HepG2 (cell line): Measurements from ENCODE around the gene SERINC5. TPM values are rescaled to one million over a fixed set of nuclear protein-coding genes. Genes with fewer than 3 reads are reported as not detected.

Experiments used
- ATAC-seq: fragments of 200-7000 bp; cut with Tn5 transposase; 3 replicates; pipeline ENCODE4 v1.9.1; 2020; ENCODE audit warnings: mild to moderate bottlenecking, moderate library complexity
- BruUV-seq: library from RNA; stranded (reverse); fragments of 400-500 nt; replicated peaks from 2 replicates; lab custom pipeline; 2021; lab: Mats Ljungman, UMichigan
- CTCF ChIA-PET: fragments of 300-600 bp; formaldehyde crosslinking; extraction: SDS; loops from one replicate; lab custom pipeline; 2021; ENCODE audit warnings: low total read pairs, inconsistent platforms, low intra/inter-chr PET ratio; lab: Yijun Ruan, JAX
- POLR2A ChIA-PET: fragments of 350-600 bp; sonication (Branson Sonifier 250); formaldehyde crosslinking; loops from one replicate; lab custom pipeline; 2020; ENCODE audit warnings: antibody characterized with exemption, inconsistent platforms; lab: Yijun Ruan, JAX
- DNase-seq: peaks from one replicate; pipeline ENCODE4 v3.0.0-alpha.2; 2015; ENCODE audit warnings: low spot score
- FAIRE-seq: peaks from 3 replicates; lab custom pipeline; 2011; peaks lifted over from hg19 to GRCh38; lab: Jason Lieb, UNC
- H2AFZ ChIP-seq: one replicate; pipeline ENCODE4 v1.6.1; 2011; ENCODE audit warnings: low read length, inconsistent platforms
- H3K27ac ChIP-seq: fragments of 300-600 bp; 3 replicates; pipeline ENCODE4 v1.8.0; 2011; ENCODE audit warnings: mixed run types, mild to moderate bottlenecking, mixed read lengths, low read length, inconsistent platforms; ENCODE audit not compliant: insufficient read depth; ENCODE audit errors: extremely low read length
- H3K27me3 ChIP-seq, 2 experiments: fragments of 200-600 bp in 1 of 2; 2 replicates in 1 of 2; 3 replicates in 1 of 2; pipeline versions ENCODE4 v1.6.0 to v1.8.0; 2011; ENCODE audit warnings: low read length in 2 of 2, mild to moderate bottlenecking in 2 of 2, moderate library complexity in 2 of 2, inconsistent platforms in 1 of 2; ENCODE audit not compliant: insufficient read depth in 2 of 2, control insufficient read depth in 1 of 2
- H3K36me3 ChIP-seq, 2 experiments: fragments of 200-600 bp in 1 of 2; replicated peaks in 1 of 2; 2 replicates in 1 of 2; 3 replicates in 1 of 2; pipeline versions ENCODE4 v1.5.1 to v1.8.0; 2011; ENCODE audit warnings: low read length in 2 of 2, inconsistent platforms in 1 of 2; ENCODE audit not compliant: insufficient read depth in 2 of 2, control insufficient read depth in 1 of 2
- H3K4me1 ChIP-seq: 2 replicates; pipeline ENCODE4 v1.5.1; 2012; ENCODE audit warnings: low read length, inconsistent platforms; ENCODE audit not compliant: insufficient read depth
- H3K4me2 ChIP-seq: 2 replicates; pipeline ENCODE4 v1.6.0; 2011; ENCODE audit warnings: low read depth, low read length, inconsistent platforms
- H3K4me3 ChIP-seq, 3 experiments: fragments of 200-600 bp in 1 of 3; sonication (generic), shearing (Covaris generic) in 1 of 3; replicated peaks in 1 of 3; 2 replicates each; pipeline ENCODE4 v1.5.1; 2011 to 2016; ENCODE audit warnings: low read length in 3 of 3, inconsistent platforms in 2 of 3, low read depth in 2 of 3, mild to moderate bottlenecking in 2 of 3, control low read depth in 1 of 3, mixed read lengths in 1 of 3; ENCODE audit not compliant: insufficient read depth in 1 of 3
- H3K79me2 ChIP-seq: one replicate; pipeline ENCODE4 v1.6.1; 2011; ENCODE audit warnings: low read length, inconsistent platforms; ENCODE audit not compliant: insufficient read depth
- H3K9ac ChIP-seq: 2 replicates; pipeline ENCODE4 v1.6.0; 2011; ENCODE audit warnings: mild to moderate bottlenecking, low read depth, low read length, inconsistent platforms; ENCODE audit not compliant: insufficient read depth
- H3K9me3 ChIP-seq: 2 replicates; pipeline ENCODE4 v1.5.1; 2012; ENCODE audit warnings: mild to moderate bottlenecking, low read length
- H4K20me1 ChIP-seq: 2 replicates; pipeline ENCODE4 v1.6.0; 2011; ENCODE audit warnings: inconsistent platforms, mild to moderate bottlenecking, low read length, moderate library complexity; ENCODE audit not compliant: insufficient read depth
- HES4 ChIP-seq: sonication (generic); formaldehyde crosslinking; IDR thresholded peaks from 2 replicates; pipeline ENCODE4 v1.9.0; 2021; ENCODE audit warnings: mild to moderate bottlenecking, missing genetic modification reagents, borderline replicate concordance
- PCBP2 ChIP-seq: fragments of 200-400 bp; formaldehyde crosslinking; optimal IDR thresholded peaks from 2 replicates; pipeline ENCODE3; 2018; ENCODE audit warnings: low read length, low read depth; ENCODE audit not compliant: poor library complexity, severe bottlenecking
- PTBP1 ChIP-seq: fragments of 200-400 bp; formaldehyde crosslinking; IDR thresholded peaks from 2 replicates; pipeline ENCODE4 v1.6.1; 2018; ENCODE audit warnings: low read length, low read depth; ENCODE audit not compliant: poor library complexity, severe bottlenecking
- TCF7 ChIP-seq: sonication (generic); IDR thresholded peaks from 2 replicates; pipeline ENCODE4 v1.6.1; 2016; ENCODE audit warnings: antibody characterized with exemption, low read depth
- THAP9 ChIP-seq: sonication (generic); formaldehyde crosslinking; IDR thresholded peaks from 2 replicates; pipeline ENCODE4; 2020; ENCODE audit warnings: missing genetic modification reagents, mild to moderate bottlenecking, borderline replicate concordance
- ZBTB34 ChIP-seq: sonication (generic); formaldehyde crosslinking; IDR thresholded peaks from 2 replicates; pipeline ENCODE4 v1.8.0; 2022; ENCODE audit warnings: mild to moderate bottlenecking, missing genetic modification reagents
- ZNF12 ChIP-seq: sonication (generic); formaldehyde crosslinking; IDR thresholded peaks from 2 replicates; pipeline ENCODE4 v1.5.0; 2020; ENCODE audit warnings: missing genetic modification reagents
- ZNF512 ChIP-seq: sonication (generic); formaldehyde crosslinking; IDR thresholded peaks from 2 replicates; pipeline ENCODE4 v1.4.0; 2020; ENCODE audit warnings: mild to moderate bottlenecking, missing genetic modification reagents
- WGBS: methylation state at CpG from one replicate; pipeline ENCODE4 v1.1.6; 2017; ENCODE audit warnings: low lambda C conversion rate; 5-methylcytosine and 5-hydroxymethylcytosine counted together
- in situ Hi-C: cut with HindIII; loops from 2 replicates; pipeline ENCODE4 v1.10.0; 2017; ENCODE audit warnings: low pct_unique_long_range_greater_than_20kb; ENCODE audit not compliant: extremely low pct_ligation_motif_present
- intact Hi-C: fragments of 100-400 bp; cut with micrococcal nuclease; formaldehyde crosslinking; loops from one replicate; pipeline ENCODE4 v1.10.0; 2022; ENCODE audit not compliant: unreplicated experiment
- polyA plus RNA-seq, 8 experiments: library from polyadenylated mRNA; depleted of rRNA in 3 of 8; stranded (reverse) in 7 of 8; unstranded in 1 of 8; fragments of >200 nt; fragmentation: Illumina TruSeq in 4 of 8; extraction: Trizol in 4 of 8; gene quantifications; 2 replicates each; pipeline versions ENCODE4 v1.2.1 to v1.2.3, GENCODE V29; 2011 to 2016; ENCODE audit warnings: low read depth in 4 of 8, missing spikeins in 1 of 8, mixed read lengths in 1 of 8; ENCODE audit not compliant: insufficient read depth in 1 of 8
- total RNA-seq, 5 experiments: library from RNA; depleted of rRNA; stranded (reverse); fragments of >200 nt; fragmentation: Illumina TruSeq; extraction: Trizol; gene quantifications; 2 replicates each; pipeline ENCODE4 v1.2.3, GENCODE V29; 2016; ENCODE audit warnings: low read depth in 1 of 5

The SERINC5 gene
- total and polyA plus RNA-seq, 2 of the 13 experiments (the other 11 are each of a cell fraction or from before 2014, with no cell fraction given), result 17.3 to 22.8 TPM

- POLR2A ChIA-PET, result no interaction called here
- FAIRE-seq (no peak), DNase-seq (no peak), ATAC-seq (no peak)
- Histone ChIP-seq H3K9ac (no peak overlapping the region), H2AFZ (no peak overlapping the region), H3K4me2 (no peak overlapping the region), H3K27me3 (no peaks in the 10 kb centered on the region), H3K27ac (no peak overlapping the region), H3K79me2 (no peaks in the 10 kb centered on the region), H4K20me1 (no peaks in the 10 kb centered on the region), H3K36me3 (no peaks in the 10 kb centered on the region), H3K9me3 (0 out of 2 replicates have a peak, but pooled peaks cover 4% of the 10 kb centered on the region), H3K4me3 (no peak overlapping the region), H3K4me1 (peaks cover 17% of the 10 kb centered on the region)
- in situ Hi-C loops, result no loop called here
- no TSS peak for BruUV-seq
- intact Hi-C loops, result no loop called here
- WGBS, result 84% methylated on average over 11 of the region's 11 CpGs
- TF ChIP-seq ZNF512 (CRISPR knock-in tag), result no peak
- CTCF ChIA-PET, result no interaction called here
These were observed 130.6 kb downstream of the SERINC5 start for GRCh38 chr5:80125022-80125961.

- DNase-seq, result no peak
- Histone ChIP-seq H3K36me3 (no peaks in the 10 kb centered on the region), H3K9me3 (0 out of 2 replicates have a peak, but pooled peaks cover 4% of the 10 kb centered on the region), H4K20me1 (no peaks in the 10 kb centered on the region), H3K4me2 (no peak overlapping the region), H3K4me1 (peaks cover 16% of the 10 kb centered on the region), H3K9ac (no peak overlapping the region), H3K4me3 (no peak overlapping the region), H3K27ac (no peak overlapping the region), H3K79me2 (no peaks in the 10 kb centered on the region), H3K27me3 (no peaks in the 10 kb centered on the region), H2AFZ (no peak overlapping the region)
- no TSS peak for BruUV-seq
- intact Hi-C loops, result no loop called here
- CTCF ChIA-PET, result no interaction called here
- 92% methylated on average over 6 of the region's 9 CpGs for WGBS
- FAIRE-seq, result no peak
- no peak for ATAC-seq
- in situ Hi-C loops, result no loop called here
- POLR2A ChIA-PET, result no interaction called here
- TF ChIP-seq HES4 (CRISPR knock-in tag) (no peak), PCBP2 (no peak), PTBP1 (no peak), ZNF12 (no peak), ZBTB34 (CRISPR knock-in tag) (no peak), TCF7 (no peak), THAP9 (CRISPR knock-in tag) (no peak)
These were observed 131.5 kb downstream of the SERINC5 start for GRCh38 chr5:80124121-80124918.
